Gastroesophageal sphincter (tissue), 3 donors: Measurements from ENCODE around the gene ITM2C.

ENCODE experiments used
- POLR2A ChIP-seq, 2 donors: fragments of 450-650 bp; IDR thresholded peaks; one replicate each; pipeline ENCODE4 v1.6.1; 2017; ENCODE audit warnings: antibody characterized with exemption in 2 of 2, mild to moderate bottlenecking in 2 of 2, moderate library complexity in 1 of 2
- TF ChIP-seq, protein P1 (sequence below), 4 experiments: fragments of 200-600 bp in 2 of 4; fragments of 450-650 bp in 2 of 4; sonication (generic) in 1 of 4; IDR thresholded peaks; one replicate each; pipeline ENCODE4 v1.5.1; 2017 to 2019; ENCODE audit warnings: antibody characterized with exemption in 4 of 4, mild to moderate bottlenecking in 2 of 4, moderate library complexity in 2 of 4

DNA sequence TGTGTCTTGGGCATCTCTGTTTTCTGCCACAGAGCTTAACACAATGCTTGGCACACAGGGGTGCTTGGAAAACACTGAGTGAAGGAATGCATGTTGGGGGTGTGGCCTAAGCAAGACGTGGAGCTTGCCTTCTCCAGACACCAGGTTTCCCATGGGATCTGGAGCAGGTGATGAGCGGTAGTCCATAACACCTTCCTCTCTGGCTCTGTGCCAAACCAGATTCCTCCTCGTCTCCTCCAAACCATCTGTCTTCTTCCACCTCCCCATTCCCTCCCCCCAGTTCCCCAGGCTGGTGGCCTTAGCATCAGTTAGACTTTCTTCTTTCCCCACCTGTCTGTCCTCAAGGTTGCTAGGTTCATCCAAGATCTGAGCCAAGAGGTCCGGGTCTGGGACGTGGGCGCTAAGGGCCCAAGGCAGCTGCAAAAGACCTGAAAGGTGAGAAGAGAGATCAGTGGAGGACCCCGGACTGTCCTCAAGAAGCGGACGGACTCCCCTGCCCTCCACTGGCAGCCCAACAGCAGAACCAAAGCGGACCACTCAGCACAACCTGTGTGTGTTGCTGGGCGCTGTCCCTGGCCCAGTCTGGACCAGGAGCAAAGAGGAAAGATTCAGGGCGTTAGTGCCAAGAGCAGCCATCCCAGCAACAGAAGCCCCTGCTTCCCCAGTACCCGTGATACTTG, 1.2 kb upstream of the ITM2C start:
- no peak for TF ChIP-seq POLR2A (IDR thresholded peaks at IDR 0.05)
- TF ChIP-seq, protein P1, sequence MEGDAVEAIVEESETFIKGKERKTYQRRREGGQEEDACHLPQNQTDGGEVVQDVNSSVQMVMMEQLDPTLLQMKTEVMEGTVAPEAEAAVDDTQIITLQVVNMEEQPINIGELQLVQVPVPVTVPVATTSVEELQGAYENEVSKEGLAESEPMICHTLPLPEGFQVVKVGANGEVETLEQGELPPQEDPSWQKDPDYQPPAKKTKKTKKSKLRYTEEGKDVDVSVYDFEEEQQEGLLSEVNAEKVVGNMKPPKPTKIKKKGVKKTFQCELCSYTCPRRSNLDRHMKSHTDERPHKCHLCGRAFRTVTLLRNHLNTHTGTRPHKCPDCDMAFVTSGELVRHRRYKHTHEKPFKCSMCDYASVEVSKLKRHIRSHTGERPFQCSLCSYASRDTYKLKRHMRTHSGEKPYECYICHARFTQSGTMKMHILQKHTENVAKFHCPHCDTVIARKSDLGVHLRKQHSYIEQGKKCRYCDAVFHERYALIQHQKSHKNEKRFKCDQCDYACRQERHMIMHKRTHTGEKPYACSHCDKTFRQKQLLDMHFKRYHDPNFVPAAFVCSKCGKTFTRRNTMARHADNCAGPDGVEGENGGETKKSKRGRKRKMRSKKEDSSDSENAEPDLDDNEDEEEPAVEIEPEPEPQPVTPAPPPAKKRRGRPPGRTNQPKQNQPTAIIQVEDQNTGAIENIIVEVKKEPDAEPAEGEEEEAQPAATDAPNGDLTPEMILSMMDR (IDR thresholded peaks at IDR 0.05) = no peak
